HTR-8/SVneo (cell line): Measurements from ENCODE around the gene LLCFC1.

Experiments
- DNase-seq: peaks from one replicate; pipeline ENCODE4 v3.0.0; 2011; ENCODE audit warnings: low spot score, mixed read lengths; ENCODE audit not compliant: insufficient read length
- FAIRE-seq: peaks from 2 replicates; lab custom pipeline; 2011; peaks lifted over from hg19 to GRCh38; lab: Jason Lieb, UNC

Gene LLCFC1

DNA sequence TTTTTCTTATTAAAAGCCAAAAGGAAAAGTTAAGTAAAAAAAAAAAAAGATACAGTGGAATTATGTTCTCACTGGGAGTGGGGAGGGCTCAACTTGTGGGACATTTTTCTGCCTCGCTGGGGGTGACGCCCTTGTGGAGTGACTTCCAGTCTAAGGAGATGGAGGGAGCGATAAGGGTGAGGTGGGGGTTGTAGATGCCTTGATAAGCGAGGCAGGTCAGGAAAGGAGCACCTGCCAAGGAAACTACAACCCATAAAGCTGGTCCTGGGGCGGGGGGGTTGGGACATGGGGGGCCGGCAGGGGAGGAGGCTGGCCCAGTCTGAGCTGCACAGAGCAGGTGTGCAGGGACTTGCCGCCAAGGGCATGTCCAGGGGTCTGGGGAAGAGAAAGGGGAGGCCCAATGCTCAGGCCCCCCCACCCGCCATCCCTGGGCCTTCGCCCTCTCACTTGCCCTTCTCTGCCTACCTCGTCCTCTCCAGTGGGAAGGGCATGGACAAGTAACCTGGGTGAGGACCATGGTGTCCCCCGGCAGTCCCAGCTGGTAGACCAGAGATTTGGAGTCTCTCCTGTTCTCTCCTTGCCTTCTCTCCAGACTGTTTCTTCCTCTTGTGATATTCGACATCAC, 3.2 kb upstream of the LLCFC1 start:
- FAIRE-seq, result no peak
- DNase-seq, result no peak

DNA sequence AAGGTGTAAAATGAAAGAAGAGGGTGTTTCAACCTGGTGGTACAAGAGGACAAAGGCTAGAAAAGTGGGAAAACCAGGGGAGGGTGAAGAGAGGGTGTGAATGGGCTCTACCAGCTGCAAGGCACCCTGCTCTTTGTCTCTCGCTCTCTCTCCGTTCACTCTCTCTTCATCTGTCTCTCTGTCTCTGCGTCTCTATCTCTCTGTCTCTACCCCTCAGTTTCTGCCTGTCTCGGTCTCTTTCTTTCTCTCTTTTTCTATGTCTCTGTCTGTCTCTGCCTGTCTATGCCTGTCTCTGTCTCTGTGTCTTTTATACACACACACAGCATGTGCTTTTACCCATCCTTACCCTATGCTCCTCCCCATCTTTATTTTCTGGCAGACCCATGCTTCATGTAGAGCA, 673 bp upstream of the LLCFC1 start:
- FAIRE-seq (no peak), DNase-seq (no peak)

DNA sequence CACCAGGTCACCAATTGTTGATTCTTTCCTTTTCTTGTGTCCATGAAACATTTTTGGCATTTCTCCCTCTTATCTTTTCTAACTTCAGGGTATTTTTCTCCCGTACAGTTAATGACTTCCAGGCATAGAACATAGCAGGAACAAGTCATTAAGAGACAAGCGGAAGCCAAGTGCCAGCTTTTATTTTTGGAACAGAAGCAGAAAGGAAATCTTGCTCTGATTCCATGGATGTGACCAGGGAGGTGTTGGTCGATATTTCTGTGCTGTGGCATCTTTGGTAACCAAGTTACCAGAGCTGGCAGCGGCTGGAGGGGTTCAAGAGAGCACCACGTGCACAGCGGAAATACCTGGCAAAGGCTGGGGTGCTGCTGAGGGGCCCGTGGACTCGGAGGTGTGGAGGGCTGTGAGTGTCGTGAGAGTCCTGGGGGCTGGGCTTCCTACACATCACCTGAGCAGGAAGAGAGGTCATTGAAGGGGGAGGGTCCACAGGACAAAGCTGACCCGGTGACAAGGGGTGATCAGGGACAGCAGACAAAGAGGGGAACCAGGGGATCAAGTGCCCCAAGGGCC, 1.8 kb downstream of the LLCFC1 start:
- FAIRE-seq, result no peak
- DNase-seq, result no peak

- no peak for FAIRE-seq
- no peak for DNase-seq
These were observed 2.3 kb downstream of the LLCFC1 start for GRCh38 chr7:142941541-142941940.

DNA sequence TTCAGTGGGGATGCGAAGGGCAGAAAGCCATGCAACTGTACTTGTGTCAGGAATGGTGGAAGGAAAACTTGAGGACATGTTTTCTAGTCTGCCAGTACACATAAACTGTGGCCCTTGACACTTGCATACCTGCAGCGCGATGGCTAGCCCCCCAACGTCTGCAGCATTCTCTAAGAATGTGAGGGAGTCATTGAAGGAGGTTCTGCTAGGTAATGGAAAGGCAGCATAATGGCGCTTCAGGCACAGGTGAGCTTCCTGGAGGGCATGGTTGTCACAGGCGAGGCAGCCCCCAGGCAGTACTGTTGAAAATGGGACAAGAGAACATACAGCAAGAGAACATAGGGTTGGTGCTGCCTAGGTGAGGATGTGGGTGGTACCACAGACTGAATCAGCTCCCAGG, 3.5 kb downstream of the LLCFC1 start:
- FAIRE-seq (no peak), DNase-seq (no peak)

GRCh38 chr7:142943706-142944268, 4.5 kb downstream of the LLCFC1 start:
- no peak for DNase-seq
- FAIRE-seq, result no peak

DNA sequence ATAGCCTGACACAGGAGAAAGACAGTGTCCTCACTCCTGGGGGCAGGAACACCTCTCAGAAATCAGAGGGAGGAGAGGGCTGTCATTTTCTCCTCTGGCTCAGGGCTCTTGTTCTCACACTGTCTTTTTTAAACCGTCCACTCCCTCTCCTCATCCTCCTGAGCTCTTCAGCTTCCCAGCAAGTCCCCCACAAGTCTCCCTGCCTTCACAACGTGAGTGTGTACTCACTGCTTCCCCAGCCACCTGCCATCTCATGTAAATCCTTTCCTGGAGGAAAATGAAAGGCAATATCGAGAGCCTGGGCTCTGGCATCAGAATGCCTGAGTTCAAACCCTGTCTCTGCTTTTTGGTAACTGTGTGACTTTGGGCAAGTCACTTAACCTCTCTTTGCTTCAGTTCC, 5.7 kb downstream of the LLCFC1 start:
- FAIRE-seq, result no peak
- no peak for DNase-seq

GRCh38 chr7:142948603-142949002, 9.3 kb downstream of the LLCFC1 start:
- no peak for DNase-seq
- no peak for FAIRE-seq

- FAIRE-seq (no peak), DNase-seq (no peak)
These were observed 11.0 kb downstream of the LLCFC1 start for GRCh38 chr7:142950235-142950634.

DNA sequence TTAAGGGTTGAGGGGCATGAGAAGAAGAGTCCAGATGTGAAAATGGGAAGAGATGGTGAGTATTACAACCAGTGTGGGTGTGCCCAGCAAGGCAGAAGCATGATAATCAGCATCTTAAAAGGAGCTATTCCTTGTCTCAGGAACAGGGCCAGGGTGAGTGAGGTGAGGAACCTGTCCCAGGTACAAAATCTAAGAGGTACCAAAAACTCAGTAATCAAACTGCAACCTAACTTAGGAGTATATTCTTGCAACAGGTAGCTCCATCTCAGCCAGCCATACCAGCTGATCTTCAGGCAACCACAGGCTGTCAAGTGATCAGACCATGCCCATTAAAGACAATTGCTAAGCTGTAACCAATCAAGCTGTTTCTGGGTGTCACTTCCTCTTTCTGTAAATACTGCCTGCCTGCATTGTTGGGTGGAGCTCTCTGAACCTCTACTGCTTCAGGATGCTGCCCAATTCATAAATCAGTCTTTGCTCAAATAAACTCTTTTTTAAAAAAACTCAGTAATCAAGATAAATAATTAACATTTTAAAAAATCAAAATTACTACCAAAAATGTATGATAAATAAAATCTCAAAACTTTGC, 15.5 kb downstream of the LLCFC1 start:
- FAIRE-seq (no peak), DNase-seq (no peak)

- FAIRE-seq, result no peak
- DNase-seq, result no peak
These were observed 17.8 kb downstream of the LLCFC1 start for GRCh38 chr7:142956951-142957623.

- DNase-seq (no peak), FAIRE-seq (no peak)
These were observed 18.4 kb downstream of the LLCFC1 start for GRCh38 chr7:142957723-142958122.

GRCh38 chr7:142959202-142959601, 19.9 kb downstream of the LLCFC1 start:
- DNase-seq, result no peak
- FAIRE-seq, result no peak

- no peak for DNase-seq
These were observed 21.8 kb downstream of the LLCFC1 start for GRCh38 chr7:142960955-142961512.

DNA sequence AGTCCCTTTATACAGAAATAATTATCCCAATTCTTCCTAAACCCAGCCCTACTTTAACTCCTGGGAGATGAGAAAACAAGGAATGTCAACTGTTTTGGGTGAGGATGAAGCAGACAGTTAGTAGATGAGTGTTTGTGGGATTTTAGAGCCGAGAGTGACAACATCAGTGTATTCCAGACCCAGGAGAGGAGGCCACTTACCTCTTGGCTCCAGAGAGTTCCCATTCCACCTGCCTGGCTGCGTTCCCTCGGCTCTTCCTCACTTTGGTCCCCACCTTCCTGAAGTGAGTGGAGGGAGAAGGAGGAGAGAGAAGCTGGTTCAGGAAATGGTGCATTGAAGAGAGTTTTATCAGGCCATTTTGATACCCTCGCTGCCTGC, 22.3 kb downstream of the LLCFC1 start:
- FAIRE-seq, result no peak
- no peak for DNase-seq

More at GRCh38 chr7:142960955-142961512, 21.8 kb downstream of the LLCFC1 start:
- FAIRE-seq, result no peak

- FAIRE-seq (no peak), DNase-seq (no peak)
These were observed 23.0 kb downstream of the LLCFC1 start, which contains the start of gene KEL for GRCh38 chr7:142961973-142962926. Gene KEL, minus strand, starts transcription at chr7:142962363. Its CDS starts 157 bp downstream, at chr7:142962206.

DNA sequence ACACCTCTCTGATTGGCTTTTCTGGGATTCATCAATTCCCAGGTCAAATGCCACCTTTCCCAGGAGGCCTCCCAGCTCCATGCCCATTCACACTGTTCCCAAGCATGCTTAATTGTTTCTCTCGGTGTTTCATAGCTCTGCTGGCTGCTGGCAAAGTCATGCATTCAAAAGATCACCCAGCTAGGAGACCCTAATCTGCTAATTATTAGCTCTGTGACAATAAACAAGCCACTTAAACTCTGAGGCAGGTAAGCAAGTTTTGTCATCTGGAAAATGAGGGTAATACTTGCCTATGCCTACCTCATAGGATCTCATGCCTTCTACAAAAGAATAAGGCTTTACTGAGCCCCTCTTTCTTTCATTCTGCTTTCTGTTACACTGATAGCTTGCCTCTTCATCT, 23.7 kb downstream of the LLCFC1 start:
- FAIRE-seq, result no peak
- no peak for DNase-seq

- FAIRE-seq (no peak), DNase-seq (no peak)
These were observed 24.7 kb downstream of the LLCFC1 start for GRCh38 chr7:142963993-142964392.

DNA sequence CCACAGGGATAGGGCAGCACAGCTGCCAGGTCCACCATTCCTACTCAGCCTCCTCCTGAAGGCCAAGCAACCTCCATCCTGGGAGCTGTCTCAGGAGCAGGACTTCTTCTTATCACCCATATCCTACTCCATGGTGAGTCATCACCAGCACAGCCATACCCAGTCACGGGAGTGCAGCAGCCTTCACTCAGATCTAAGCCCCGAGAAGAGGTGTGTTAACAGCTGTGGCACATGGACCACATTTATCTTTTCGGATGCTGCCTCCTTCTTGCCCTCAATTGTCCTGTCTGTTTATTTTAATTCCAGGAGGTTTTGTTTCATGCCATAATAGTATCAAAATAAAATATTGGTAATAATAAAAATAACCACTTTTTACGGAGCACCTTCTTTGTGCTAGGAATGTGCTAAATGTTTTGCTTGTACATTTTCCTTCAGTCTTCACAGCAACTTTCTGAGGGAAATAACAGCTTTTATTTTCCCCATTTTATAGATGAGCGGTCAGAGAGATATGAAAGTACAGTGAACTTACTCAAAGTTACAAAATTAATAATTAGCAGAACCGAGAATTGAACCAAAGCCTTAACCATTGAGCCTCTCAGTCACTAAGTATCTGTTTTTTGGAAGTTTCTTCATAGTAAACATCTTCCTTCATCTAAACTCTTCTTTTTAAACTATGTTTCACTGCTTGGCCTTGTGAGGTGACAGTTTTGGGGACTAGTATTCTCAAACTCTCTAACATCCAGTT, 25.4 kb downstream of the LLCFC1 start:
- no peak for DNase-seq
- FAIRE-seq, result no peak
